Astrocyte (in vitro differentiated cells and primary cell): ENCODE results near the gene PSMB11. TPM values are rescaled to one million over a fixed set of nuclear protein-coding genes. Genes with fewer than 3 reads are reported as not detected.

ENCODE experiments used
- DNase-seq: peaks from one replicate; pipeline ENCODE4 v3.0.0-alpha.2; 2010; ENCODE audit warnings: low read depth
- FAIRE-seq: peaks from 2 replicates; lab custom pipeline; 2011; peaks lifted over from hg19 to GRCh38; lab: Jason Lieb, UNC
- H2AFZ ChIP-seq: 2 replicates; pipeline ENCODE4 v1.6.0; 2012; ENCODE audit warnings: low read depth, low read length, inconsistent platforms
- H3K27ac ChIP-seq: 2 replicates; pipeline ENCODE4 v1.5.1; 2011; ENCODE audit warnings: low read depth, low read length, inconsistent platforms
- H3K27me3 ChIP-seq: 2 replicates; pipeline ENCODE4 v1.6.0; 2011; ENCODE audit warnings: low read length, inconsistent platforms; ENCODE audit not compliant: insufficient read depth
- H3K36me3 ChIP-seq: 2 replicates; pipeline ENCODE4 v1.5.1; 2011; ENCODE audit warnings: low read length, inconsistent platforms; ENCODE audit not compliant: insufficient read depth
- H3K4me1 ChIP-seq: 2 replicates; pipeline ENCODE4 v1.5.1; 2011; ENCODE audit warnings: low read length, inconsistent platforms; ENCODE audit not compliant: insufficient read depth
- H3K4me2 ChIP-seq: 2 replicates; pipeline ENCODE4 v1.6.0; 2012; ENCODE audit warnings: low read length, inconsistent platforms
- H3K4me3 ChIP-seq: 2 replicates; pipeline ENCODE4 v1.5.1; 2011; ENCODE audit warnings: low read depth, mild to moderate bottlenecking, low read length, inconsistent platforms; ENCODE audit not compliant: insufficient read depth
- H3K79me2 ChIP-seq: 2 replicates; pipeline ENCODE4 v1.6.0; 2012; ENCODE audit warnings: mild to moderate bottlenecking, low read length, inconsistent platforms; ENCODE audit not compliant: insufficient read depth
- H3K9ac ChIP-seq: 2 replicates; pipeline ENCODE4 v1.6.0; 2012; ENCODE audit warnings: mild to moderate bottlenecking, low read length, inconsistent platforms
- H3K9me3 ChIP-seq: 2 replicates; pipeline ENCODE4 v1.5.1; 2012; ENCODE audit warnings: low read depth, mild to moderate bottlenecking, low read length, inconsistent platforms; ENCODE audit not compliant: insufficient read depth
- H4K20me1 ChIP-seq: 2 replicates; pipeline ENCODE4 v1.6.0; 2012; ENCODE audit warnings: low read length, inconsistent platforms; ENCODE audit not compliant: insufficient read depth
- H3K27ac Mint-ChIP-seq: one replicate; pipeline ENCODE4 v1.8.0; 2021; ENCODE audit warnings: mild to moderate bottlenecking, mixed read lengths; ENCODE audit not compliant: unreplicated experiment
- H3K27me3 Mint-ChIP-seq: one replicate; pipeline ENCODE4 v1.8.0; 2021; ENCODE audit warnings: low read depth, mixed read lengths; ENCODE audit not compliant: unreplicated experiment
- H3K36me3 Mint-ChIP-seq: one replicate; pipeline ENCODE4 v1.8.0; 2021; ENCODE audit warnings: low read depth, mixed read lengths; ENCODE audit not compliant: unreplicated experiment
- H3K4me1 Mint-ChIP-seq: one replicate; pipeline ENCODE4 v1.8.0; 2021; ENCODE audit warnings: low read depth, mixed read lengths; ENCODE audit not compliant: unreplicated experiment
- H3K4me3 Mint-ChIP-seq: one replicate; pipeline ENCODE4 v1.8.0; 2021; ENCODE audit warnings: mild to moderate bottlenecking, moderate library complexity, mixed read lengths; ENCODE audit not compliant: unreplicated experiment
- H3K9me3 Mint-ChIP-seq: one replicate; pipeline ENCODE4 v1.8.0; 2021; ENCODE audit warnings: mild to moderate bottlenecking, mixed read lengths; ENCODE audit not compliant: unreplicated experiment
- CTCF ChIP-seq: IDR thresholded peaks from 2 replicates; pipeline ENCODE4 v1.5.1; 2011; ENCODE audit warnings: low read depth, mild to moderate bottlenecking, inconsistent platforms, low read length, moderate library complexity; ENCODE audit not compliant: insufficient read depth
- EZH2 ChIP-seq: IDR thresholded peaks from 2 replicates; pipeline ENCODE4 v1.6.1; 2012; ENCODE audit warnings: mild to moderate bottlenecking, low read length, inconsistent platforms; ENCODE audit not compliant: insufficient read depth
- total RNA-seq: library from RNA; stranded (reverse); gene quantifications from 2 replicates; pipeline ENCODE4 v1.2.1, GENCODE V29; 2021

Gene PSMB11
- total RNA-seq, 1 donor from 2014 or later, result not detected

- Mint-ChIP-seq H3K4me1 (peaks cover 27% of the 10 kb centered on the region), H3K27ac (no peak overlapping the region), H3K27me3 (no peaks in the 10 kb centered on the region), H3K4me3 (no peak overlapping the region), H3K9me3 (no peaks in the 10 kb centered on the region), H3K36me3 (peaks cover 6% of the 10 kb centered on the region)
- no peak overlapping the region for H3K4me2 ChIP-seq
- no peak overlapping the region for H2AFZ ChIP-seq
- H3K9me3 ChIP-seq, result no peaks in the 10 kb centered on the region
- no peak overlapping the region for H3K27ac ChIP-seq
- H4K20me1 ChIP-seq, result peaks cover 45% of the 10 kb centered on the region
- peaks cover 68% of the 10 kb centered on the region for H3K79me2 ChIP-seq
- DNase-seq (no peak), FAIRE-seq (no peak)
- no peak overlapping the region for H3K9ac ChIP-seq
- H3K36me3 ChIP-seq, result peaks cover 46% of the 10 kb centered on the region
- peaks cover 11% of the 10 kb centered on the region for H3K4me1 ChIP-seq
- no peaks in the 10 kb centered on the region for H3K27me3 ChIP-seq
- TF ChIP-seq EZH2, result no peak
- TF ChIP-seq CTCF, result no peak
- no peak overlapping the region for H3K4me3 ChIP-seq
Measured at GRCh38 chr14:23091294-23092225, 49.5 kb downstream of the PSMB11 start.

- no peak for FAIRE-seq
- Histone ChIP-seq H3K79me2 (peaks cover 81% of the 10 kb centered on the region), H3K27ac (no peak overlapping the region), H2AFZ (no peak overlapping the region), H4K20me1 (peaks cover 59% of the 10 kb centered on the region), H3K9ac (peak overlapping the region; percentile 97), H3K4me3 (peak overlapping the region; percentile 18), H3K27me3 (no peaks in the 10 kb centered on the region), H3K4me1 (peaks cover 17% of the 10 kb centered on the region), H3K36me3 (peaks cover 39% of the 10 kb centered on the region), H3K9me3 (no peaks in the 10 kb centered on the region), H3K4me2 (peak overlapping the region; percentile 98)
- H3K9me3 Mint-ChIP-seq, result no peaks in the 10 kb centered on the region
- peaks cover 38% of the 10 kb centered on the region for H3K4me1 Mint-ChIP-seq
- no peak for DNase-seq
- peaks cover 14% of the 10 kb centered on the region for H3K36me3 Mint-ChIP-seq
- H3K4me3 Mint-ChIP-seq, result no peak overlapping the region
- TF ChIP-seq CTCF (no peak), EZH2 (no peak)
- no peak overlapping the region for H3K27ac Mint-ChIP-seq
- H3K27me3 Mint-ChIP-seq, result no peaks in the 10 kb centered on the region
Measured at GRCh38 chr14:23093104-23093503, 51.1 kb downstream of the PSMB11 start.

GRCh38 chr14:23093526-23093925 lies 51.5 kb downstream of the PSMB11 start:
- H3K9ac ChIP-seq, result peak overlapping the region; percentile 97
- H3K27ac Mint-ChIP-seq, result no peak overlapping the region

More at GRCh38 chr14:23093526-23093925, 51.5 kb downstream of the PSMB11 start:
- H3K4me3 ChIP-seq, result peak overlapping the region; percentile 93
- peaks cover 39% of the 10 kb centered on the region for H3K36me3 ChIP-seq
- H4K20me1 ChIP-seq, result peaks cover 64% of the 10 kb centered on the region
- H3K79me2 ChIP-seq, result peaks cover 85% of the 10 kb centered on the region
- peaks cover 17% of the 10 kb centered on the region for H3K4me1 ChIP-seq
- Mint-ChIP-seq H3K4me3 (no peak overlapping the region), H3K4me1 (peaks cover 39% of the 10 kb centered on the region), H3K36me3 (peaks cover 17% of the 10 kb centered on the region), H3K27me3 (no peaks in the 10 kb centered on the region), H3K9me3 (no peaks in the 10 kb centered on the region)
- H3K27ac ChIP-seq, result peak overlapping the region; percentile 99
- FAIRE-seq (no peak), DNase-seq (no peak)
- H3K4me2 ChIP-seq, result peak overlapping the region; percentile 98
- H2AFZ ChIP-seq, result no peak overlapping the region
- no peaks in the 10 kb centered on the region for H3K27me3 ChIP-seq
- TF ChIP-seq CTCF, result no peak
- TF ChIP-seq EZH2, result no peak
- H3K9me3 ChIP-seq, result no peaks in the 10 kb centered on the region
